ENCODE data around the gene PDCL3.

PDCL3 gene

DNA sequence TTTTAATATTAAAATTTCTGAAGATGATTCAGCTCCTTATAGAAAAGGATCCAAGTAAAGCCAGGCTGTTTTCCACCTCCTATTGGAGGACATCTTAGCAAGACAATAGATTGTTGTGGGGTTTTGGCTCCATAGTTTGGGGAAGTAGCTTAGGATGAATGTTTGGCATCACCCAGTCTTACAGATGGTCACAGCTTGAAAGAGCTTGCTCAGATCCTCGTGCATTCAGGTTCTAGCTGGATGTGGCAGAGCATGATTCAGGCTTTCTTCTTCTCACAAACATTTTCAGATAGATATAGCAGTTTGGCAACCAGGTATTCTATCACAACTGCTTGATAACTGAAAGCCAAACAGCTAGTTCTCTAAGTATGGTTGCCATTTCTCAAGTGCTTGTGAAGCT lies 23.6 kb upstream of the PDCL3 start:
- no peak for TF ChIP-seq JUND (IDR thresholded peaks at IDR 0.05; ENCODE audit: low read depth)
- in situ Hi-C loops (cut with HindIII; ENCODE audit: low pct_unique_long_range_greater_than_20kb, low sequenced_read_pairs), result no loop called here

DNA sequence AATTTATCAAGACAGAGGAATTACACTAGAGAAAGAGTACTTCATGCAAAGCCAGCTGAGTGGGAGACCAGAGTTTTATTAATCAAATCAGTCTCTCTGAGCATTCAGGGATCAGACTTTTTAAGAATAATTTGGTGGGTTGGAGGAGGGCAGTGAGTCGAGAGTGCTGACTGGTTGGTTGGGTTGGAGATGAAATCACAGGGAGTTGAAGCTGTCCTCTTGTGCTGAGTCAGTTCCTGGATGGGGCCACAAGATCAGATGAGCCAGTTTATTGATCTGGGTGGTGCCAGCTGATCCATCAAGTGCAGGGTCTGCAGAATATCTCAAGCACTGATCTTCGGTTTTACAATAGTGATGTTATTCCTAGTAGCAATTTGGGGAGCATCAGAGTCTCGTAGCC lies 21.4 kb upstream of the PDCL3 start:
- no peak for DNase-seq (ENCODE audit: low read depth in 1 of 2, low spot score in 1 of 2)
- no peak for TF ChIP-seq JUND (IDR thresholded peaks at IDR 0.05; ENCODE audit: low read depth)
- in situ Hi-C loops (cut with HindIII; ENCODE audit: low pct_unique_long_range_greater_than_20kb, low sequenced_read_pairs), result no loop called here

More for the DNA sequence above, 23.6 kb upstream of the PDCL3 start:
- DNase-seq (ENCODE audit: low read depth in 1 of 2, low spot score in 1 of 2), result no peak

DNA sequence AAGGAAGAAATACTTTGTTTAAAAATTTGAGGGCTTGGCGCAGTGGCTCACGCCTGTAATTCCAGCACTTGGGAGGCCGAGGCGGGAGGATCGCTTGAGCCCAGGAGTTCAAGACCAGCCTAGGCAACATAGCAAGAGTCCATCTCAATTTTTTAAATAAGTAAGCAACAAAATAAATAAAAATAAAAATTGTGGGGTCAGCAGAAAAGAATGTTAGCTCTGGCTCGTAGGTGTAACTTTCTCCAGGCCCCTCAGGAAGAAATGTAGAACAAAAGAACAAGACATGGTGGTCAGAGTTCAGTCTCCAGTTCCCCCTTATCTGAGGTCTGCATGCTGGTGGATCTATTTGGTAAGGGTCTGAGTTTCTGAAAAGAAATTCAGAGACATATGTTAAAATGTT lies 20.4 kb upstream of the PDCL3 start:
- no peak for DNase-seq (ENCODE audit: low read depth in 1 of 2, low spot score in 1 of 2)
- TF ChIP-seq JUND (IDR thresholded peaks at IDR 0.05; ENCODE audit: low read depth), result no peak

DNA sequence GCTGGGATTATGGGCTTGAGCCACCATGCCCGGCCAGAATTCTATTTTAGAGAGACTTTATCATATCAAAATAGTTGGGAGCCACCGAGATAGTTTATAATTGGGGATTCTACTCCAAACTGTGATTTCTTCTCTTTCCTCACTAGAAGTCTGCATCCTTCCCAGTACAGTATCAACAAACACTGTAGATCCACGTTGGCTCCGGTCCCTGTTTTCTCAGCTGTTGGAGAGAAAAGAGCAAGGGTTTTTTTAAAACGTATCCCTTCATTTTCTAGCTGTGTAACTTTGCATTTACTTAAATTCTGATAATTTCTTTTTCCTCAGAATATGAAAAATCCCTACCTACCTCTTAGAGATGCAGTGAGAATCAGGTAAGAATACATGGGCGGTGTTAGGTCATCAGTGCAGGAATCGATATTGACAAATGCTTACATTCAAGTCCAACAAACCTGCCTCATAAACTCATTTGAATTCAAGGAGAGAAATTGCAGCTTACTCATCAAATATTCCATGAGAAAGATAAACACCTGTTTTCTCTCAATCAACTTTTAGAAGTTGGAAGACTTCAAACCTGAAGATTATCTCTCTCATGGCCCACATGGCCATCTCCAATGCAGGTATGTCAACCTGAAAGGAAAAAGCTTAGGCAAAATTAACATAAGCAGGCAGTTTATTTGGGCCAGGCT lies 17.7 kb upstream of the PDCL3 start:
- in situ Hi-C loops (cut with HindIII; ENCODE audit: low pct_unique_long_range_greater_than_20kb, low sequenced_read_pairs), result no loop called here
- TF ChIP-seq JUND (IDR thresholded peaks at IDR 0.05; ENCODE audit: low read depth), result no peak
- DNase-seq (ENCODE audit: low read depth in 1 of 2, low spot score in 1 of 2), result no peak

More for the DNA sequence above, 20.4 kb upstream of the PDCL3 start:
- in situ Hi-C loops (cut with HindIII; ENCODE audit: low pct_unique_long_range_greater_than_20kb, low sequenced_read_pairs), result no loop called here

DNA sequence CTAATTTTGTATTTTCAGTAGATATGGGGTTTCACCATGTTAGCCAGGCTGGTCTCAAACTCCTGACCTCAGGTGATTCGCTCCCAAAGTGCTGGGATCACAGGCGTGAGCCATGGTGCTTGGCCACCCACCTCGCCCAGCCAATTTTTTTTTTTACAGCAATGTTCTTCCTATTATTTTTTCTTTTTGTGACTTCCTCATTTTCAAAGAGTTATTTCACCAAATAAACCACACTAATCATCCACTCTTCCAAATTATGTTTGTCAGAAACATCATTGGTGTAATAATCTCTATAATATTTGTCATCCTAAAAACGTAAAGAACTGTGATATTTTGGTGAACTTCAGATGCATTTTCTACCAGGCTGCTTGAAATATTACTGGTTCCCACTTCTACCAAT lies 16.3 kb upstream of the PDCL3 start:
- no peak for DNase-seq (ENCODE audit: low read depth in 1 of 2, low spot score in 1 of 2)
- in situ Hi-C loops (cut with HindIII; ENCODE audit: low pct_unique_long_range_greater_than_20kb, low sequenced_read_pairs), result no loop called here
- TF ChIP-seq JUND (IDR thresholded peaks at IDR 0.05; ENCODE audit: low read depth), result no peak

DNA sequence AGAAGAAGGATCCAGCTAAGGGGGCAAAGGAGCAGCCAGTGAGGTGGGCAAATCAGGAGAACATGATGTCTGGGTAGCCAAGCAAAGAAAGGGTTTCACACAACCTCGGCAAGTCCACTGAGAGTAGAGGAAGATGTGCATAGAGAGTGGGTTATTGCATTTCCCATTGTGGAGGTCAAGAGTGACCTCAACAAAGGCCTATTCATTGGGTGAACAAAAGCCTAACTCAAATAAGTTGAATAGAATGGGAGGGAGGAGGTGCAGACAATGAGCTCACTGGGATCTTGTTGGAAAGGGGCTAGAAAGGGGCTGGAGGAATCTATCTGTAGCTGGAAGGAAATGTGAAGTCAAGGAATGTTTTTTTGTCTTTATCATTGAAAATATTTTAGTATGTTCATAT lies 14.0 kb upstream of the PDCL3 start:
- in situ Hi-C loops (cut with HindIII; ENCODE audit: low pct_unique_long_range_greater_than_20kb, low sequenced_read_pairs), result no loop called here
- DNase-seq (ENCODE audit: low read depth in 1 of 2, low spot score in 1 of 2), result no peak
- no peak for TF ChIP-seq JUND (IDR thresholded peaks at IDR 0.05; ENCODE audit: low read depth)

DNA sequence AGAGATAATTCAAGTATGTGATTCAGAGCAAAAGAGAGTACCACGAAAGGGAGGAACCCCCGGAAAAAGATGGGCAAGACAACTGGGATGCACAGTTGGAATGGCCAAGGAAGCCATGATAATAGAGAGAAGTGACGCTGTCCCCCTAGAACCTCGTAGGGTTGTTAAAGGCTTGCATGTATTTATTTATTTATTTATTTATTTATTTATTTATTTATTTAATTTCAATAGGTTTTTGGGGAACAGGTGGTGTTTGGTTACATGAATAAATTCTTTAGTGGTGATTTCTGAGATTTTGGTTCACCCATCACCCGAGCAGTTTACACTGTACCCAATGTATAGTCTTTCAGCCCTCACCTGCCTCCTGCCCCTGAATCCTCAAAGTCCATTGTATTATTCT lies 11.5 kb upstream of the PDCL3 start:
- no peak for TF ChIP-seq JUND (IDR thresholded peaks at IDR 0.05; ENCODE audit: low read depth)
- in situ Hi-C loops (cut with HindIII; ENCODE audit: low pct_unique_long_range_greater_than_20kb, low sequenced_read_pairs), result no loop called here
- no peak for DNase-seq (ENCODE audit: low read depth in 1 of 2, low spot score in 1 of 2)

DNA sequence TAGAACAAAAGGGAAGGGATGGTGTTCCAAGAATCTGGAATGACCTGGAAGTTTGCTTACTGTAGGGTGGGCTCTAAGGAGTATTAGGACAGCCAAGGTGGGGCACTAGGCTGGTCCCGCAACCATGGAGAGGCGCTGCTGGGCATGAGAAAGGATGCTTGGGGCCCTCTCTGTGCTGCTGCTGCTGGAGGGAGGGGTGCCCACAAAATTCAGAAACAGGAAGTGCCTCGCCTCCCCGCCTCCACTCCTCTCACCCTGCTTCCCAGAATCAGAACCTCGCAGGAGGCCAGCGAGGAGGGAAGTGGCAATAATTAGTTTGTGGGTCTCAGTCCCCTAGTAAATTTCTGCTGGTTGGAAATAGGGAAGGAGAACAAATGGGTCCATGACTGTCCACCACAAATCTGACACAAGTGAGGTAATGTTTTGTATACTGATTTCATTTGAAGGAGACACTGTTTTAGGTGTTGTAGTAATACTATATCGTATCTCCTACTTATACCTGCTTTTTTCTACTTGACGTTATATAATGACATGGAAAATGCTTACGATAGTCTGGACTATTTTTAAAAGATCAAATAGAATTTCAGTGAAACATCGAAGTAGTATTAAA lies 7.9 kb upstream of the PDCL3 start:
- no peak for TF ChIP-seq JUND (IDR thresholded peaks at IDR 0.05; ENCODE audit: low read depth)
- in situ Hi-C loops (cut with HindIII; ENCODE audit: low pct_unique_long_range_greater_than_20kb, low sequenced_read_pairs), result no loop called here
- DNase-seq (ENCODE audit: low read depth in 1 of 2, low spot score in 1 of 2), result no peak

DNA sequence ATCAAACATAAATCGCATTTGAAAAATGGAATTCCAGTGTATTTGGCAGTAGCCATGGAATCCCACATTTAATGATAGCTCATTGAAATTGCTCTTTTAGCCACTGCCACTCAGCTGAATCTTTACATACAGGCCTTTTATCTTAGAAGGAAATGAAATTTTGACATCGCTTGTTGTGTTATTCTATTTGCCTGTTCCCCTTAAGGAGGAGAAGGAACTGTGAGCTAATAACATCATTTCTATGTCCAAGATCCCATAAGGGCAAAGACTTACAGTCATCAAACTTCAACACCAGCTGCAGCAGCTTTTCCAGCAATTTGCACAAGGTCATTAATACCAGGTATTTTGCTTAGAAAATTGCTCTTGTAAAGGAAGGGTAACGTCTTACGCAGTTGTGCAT lies 6.0 kb upstream of the PDCL3 start:
- no peak for TF ChIP-seq JUND (IDR thresholded peaks at IDR 0.05; ENCODE audit: low read depth)
- DNase-seq (ENCODE audit: low read depth in 1 of 2, low spot score in 1 of 2), result no peak
- in situ Hi-C loops (cut with HindIII; ENCODE audit: low pct_unique_long_range_greater_than_20kb, low sequenced_read_pairs), result no loop called here

DNA sequence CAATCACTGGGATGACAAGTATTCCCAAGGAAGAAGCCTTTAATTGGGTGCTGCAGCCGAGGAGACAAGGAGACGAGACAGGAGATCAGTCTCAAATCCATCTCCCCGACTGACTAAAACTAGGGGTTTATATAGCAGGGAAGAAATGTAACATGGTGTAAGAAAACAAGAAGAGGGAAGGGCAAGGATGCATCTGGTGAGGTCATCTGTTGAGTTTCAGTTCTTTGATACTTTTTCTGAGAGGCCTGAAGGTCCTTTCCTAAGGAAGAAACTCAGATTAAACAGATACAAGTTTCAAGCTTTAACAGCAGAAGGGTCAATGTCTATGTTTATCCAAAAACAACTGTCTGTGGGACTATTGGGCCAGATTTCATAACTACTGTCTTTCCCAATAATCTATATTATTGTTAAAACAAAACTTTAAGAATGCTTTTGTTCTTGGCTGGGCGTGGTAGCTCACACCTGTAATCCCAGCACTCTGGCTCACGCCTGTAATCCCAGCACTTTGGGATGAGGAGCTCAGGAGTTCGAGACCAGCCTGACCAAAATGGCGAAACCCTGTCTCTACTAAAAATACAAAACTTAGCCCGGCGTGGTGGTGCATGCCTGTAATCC lies 2.5 kb upstream of the PDCL3 start:
- no peak for DNase-seq (ENCODE audit: low read depth in 1 of 2, low spot score in 1 of 2)
- in situ Hi-C loops (cut with HindIII; ENCODE audit: low pct_unique_long_range_greater_than_20kb, low sequenced_read_pairs), result no loop called here

DNA sequence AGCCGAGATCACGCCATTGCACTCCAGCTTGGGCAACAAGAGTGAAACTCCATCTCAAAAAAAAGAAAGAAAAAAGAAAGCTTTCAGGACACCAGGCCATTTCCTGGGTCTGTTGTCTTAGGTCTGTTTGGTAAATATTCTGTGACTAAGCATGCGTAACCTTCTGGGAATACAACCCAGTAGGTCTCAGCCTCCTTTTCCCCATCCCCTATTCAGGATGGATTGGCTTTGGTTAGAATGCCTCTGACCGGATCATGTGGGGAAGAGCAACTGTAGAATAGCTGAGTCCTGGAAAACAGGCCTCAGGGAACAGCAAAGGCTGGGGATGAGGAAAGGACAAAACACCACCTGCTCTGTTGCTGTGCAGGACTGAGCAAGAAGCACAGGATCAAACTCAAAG lies 1.6 kb upstream of the PDCL3 start:
- no peak for TF ChIP-seq JUND (IDR thresholded peaks at IDR 0.05; ENCODE audit: low read depth)
- in situ Hi-C loops (cut with HindIII; ENCODE audit: low pct_unique_long_range_greater_than_20kb, low sequenced_read_pairs), result no loop called here
- DNase-seq (ENCODE audit: low read depth in 1 of 2, low spot score in 1 of 2), result no peak

More for the DNA sequence above, 2.5 kb upstream of the PDCL3 start:
- TF ChIP-seq JUND (IDR thresholded peaks at IDR 0.05; ENCODE audit: low read depth), result no peak

DNA sequence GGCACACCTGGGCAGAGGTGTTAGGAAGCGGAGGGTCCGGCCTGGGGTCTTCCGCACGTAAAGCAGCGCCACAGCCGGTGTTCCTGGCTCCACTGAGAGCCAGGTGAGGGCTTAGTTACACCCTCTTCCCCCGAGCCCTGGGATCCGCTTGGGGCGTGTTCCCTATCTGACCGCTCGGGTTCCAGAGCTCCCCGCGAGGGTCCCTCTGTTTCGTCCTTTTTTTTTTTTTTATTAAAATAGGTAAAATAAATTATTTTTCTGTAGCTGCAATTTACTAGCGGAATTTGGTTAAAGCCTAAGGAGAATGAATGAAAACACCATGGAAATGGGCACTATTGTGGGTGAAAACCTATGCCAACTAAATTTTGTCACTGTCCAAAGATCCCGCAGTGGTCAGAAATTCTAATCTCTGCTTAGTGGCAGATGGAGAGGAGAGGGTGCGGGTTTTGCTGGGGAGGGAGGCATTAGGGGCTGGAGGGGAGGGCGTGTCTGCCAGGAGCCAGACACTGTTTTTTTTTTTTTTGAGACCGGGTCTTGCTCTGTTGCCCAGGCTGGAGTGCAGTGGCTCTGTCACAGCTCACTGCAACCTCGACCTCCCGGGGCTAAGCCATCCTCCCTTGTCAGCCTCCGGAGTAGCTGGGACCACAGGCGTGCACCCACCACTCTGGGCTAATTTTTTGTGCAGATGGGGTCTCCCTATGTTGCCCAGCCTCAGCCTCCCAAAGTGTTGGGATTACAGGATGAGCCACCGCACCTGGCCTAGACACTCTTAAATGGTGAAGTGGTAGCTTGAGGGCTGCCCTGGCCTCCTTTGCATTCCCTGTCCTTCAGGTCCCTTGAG lies 834 bp downstream of the PDCL3 start:
- in situ Hi-C loops (cut with HindIII; ENCODE audit: low pct_unique_long_range_greater_than_20kb, low sequenced_read_pairs), result no loop called here
- no peak for TF ChIP-seq JUND (IDR thresholded peaks at IDR 0.05; ENCODE audit: low read depth)
- DNase-seq (ENCODE audit: low read depth in 1 of 2, low spot score in 1 of 2), result no peak

DNA sequence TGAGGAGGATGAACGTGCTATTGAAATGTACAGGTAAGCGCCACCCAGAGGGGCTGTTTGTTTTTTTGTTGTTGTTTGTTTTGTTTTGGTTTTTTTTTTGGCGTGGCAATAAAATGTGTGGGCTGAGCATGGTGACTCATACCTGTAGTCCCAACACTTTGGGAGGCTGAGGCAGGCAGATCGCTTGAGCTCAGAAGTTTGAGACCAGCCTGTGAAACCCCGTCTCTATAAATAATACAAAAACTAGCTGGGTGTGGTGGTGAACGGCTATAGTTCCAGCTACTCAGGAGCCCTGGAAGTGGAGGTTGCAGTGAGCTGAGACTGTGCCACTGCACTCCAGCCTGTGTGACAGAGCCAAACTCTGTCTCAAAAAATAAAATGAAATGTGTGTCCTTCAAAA lies 6.2 kb downstream of the PDCL3 start:
- in situ Hi-C loops (cut with HindIII; ENCODE audit: low pct_unique_long_range_greater_than_20kb, low sequenced_read_pairs), result no loop called here
- no peak for DNase-seq (ENCODE audit: low read depth in 1 of 2, low spot score in 1 of 2)
- TF ChIP-seq JUND (IDR thresholded peaks at IDR 0.05; ENCODE audit: low read depth), result no peak

Data from T47D (cell line).